HS-5 (cell line): Measurements from ENCODE around the gene ADARB1.

ENCODE experiments used
- DNase-seq: peaks from one replicate; pipeline ENCODE4 v3.0.0-alpha.2; 2012; ENCODE audit warnings: low read depth

ADARB1 gene

DNA sequence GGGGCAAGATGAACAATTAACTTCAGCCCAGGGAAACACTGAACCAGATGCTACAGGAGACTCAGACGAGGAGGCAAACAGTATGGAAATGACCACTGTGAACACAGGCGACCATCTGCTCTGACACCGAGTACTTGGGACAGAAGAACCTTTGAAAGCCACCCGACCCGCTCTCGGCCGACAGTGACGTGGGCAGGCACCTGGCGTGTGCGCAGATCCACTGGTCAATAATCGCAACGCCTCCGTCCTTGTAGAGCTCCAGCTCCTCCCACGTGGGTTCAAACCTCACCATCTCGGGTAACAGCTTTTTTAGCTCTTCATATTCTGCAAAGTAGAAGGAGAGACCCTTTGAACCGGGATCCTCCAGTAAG lies 193.0 kb downstream of the ADARB1 start:
- DNase-seq, result no peak

DNA sequence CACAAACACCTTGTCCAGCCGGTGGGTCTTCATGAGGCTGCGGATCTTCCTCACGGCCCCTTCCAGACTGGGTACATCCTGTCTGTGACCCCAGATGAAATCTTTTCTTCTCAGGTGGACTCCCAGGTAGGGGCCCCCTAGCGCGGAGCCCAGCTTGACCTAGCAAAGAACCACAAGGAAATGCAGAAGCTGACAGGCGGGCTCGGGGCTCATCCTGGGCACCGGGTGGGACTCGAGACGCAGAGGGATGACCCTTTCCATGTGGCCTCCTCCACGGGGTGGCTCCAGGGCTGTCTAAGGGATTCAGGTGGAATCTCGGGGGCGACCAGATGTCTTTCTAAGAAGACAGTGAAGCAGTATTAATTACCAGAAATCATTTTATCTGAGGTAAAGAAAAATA lies 195.5 kb downstream of the ADARB1 start:
- no peak for DNase-seq

DNA sequence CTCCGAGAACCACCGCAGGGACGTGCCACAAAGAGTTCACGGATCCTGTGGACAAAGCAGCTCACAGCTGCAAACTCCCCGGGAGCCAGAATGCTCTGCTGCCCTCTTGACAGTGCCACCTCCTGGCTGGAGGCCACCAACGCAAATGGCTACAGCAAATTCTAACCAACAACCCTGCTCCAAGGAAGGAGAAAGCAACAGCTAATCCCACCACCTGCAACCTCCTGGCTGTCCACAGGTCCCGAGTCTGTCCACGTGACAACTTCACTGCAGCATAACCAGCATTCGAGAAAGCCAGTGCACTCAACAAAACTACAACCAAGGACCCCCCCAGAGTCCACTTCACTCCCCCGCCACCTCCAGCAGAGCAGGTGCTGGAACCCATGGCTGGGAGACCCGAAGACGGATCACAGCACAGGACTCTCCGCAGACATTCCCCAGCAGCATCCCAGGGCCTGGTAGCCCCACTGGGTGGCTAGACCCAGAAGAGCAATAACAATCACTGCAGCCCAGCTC lies 196.0 kb downstream of the ADARB1 start:
- no peak for DNase-seq
